H1 (cell line): ENCODE results near the gene CLEC16A. TPM values are rescaled to one million over a fixed set of nuclear protein-coding genes. Genes with fewer than 3 reads are reported as not detected.

Experiments used
- CBX5 ChIP-seq: fragments of 300-800, 300-1000 bp; sonication (generic); IDR thresholded peaks from 2 replicates; pipeline ENCODE4 v1.7.1; 2016; ENCODE audit warnings: antibody characterized with exemption, low read length, low read depth
- CBX8 ChIP-seq: fragments of 300-800, 300-1000 bp; sonication (generic); IDR thresholded peaks from 2 replicates; pipeline ENCODE4 v1.7.1; 2016; ENCODE audit warnings: low read depth, low read length, borderline replicate concordance
- CEBPB ChIP-seq: IDR thresholded peaks from 2 replicates; pipeline ENCODE4 v1.6.1; 2012; ENCODE audit warnings: low read depth, low read length
- NRF1 ChIP-seq: IDR thresholded peaks from 2 replicates; pipeline ENCODE4 v1.6.1; 2011; ENCODE audit warnings: mild to moderate bottlenecking, low read depth, low read length, improper control_type of control experiment
- POLR2A ChIP-seq, 2 experiments: IDR thresholded peaks; 1 replicate in 1 of 2; 2 replicates in 1 of 2; pipeline ENCODE4 v1.6.1; 2011; ENCODE audit warnings: low read depth in 2 of 2, low read length in 2 of 2, mild to moderate bottlenecking in 2 of 2; ENCODE audit errors: control extremely low read depth in 1 of 2
- SIN3A ChIP-seq, 2 experiments: IDR thresholded peaks in 1 of 2; conservative IDR thresholded peaks in 1 of 2; 2 replicates each; pipeline ENCODE4 v1.6.1; 2011 to 2012; ENCODE audit warnings: low read length in 2 of 2, improper control_type of control experiment in 1 of 2, low read depth in 1 of 2, mild to moderate bottlenecking in 1 of 2
- SIRT6 ChIP-seq: IDR thresholded peaks from one replicate; pipeline ENCODE4 v1.7.1; 2012; ENCODE audit warnings: low read length, inconsistent platforms
- polyA plus RNA-seq, 7 experiments: library from polyadenylated mRNA; depleted of rRNA in 3 of 7; stranded (reverse) in 5 of 7; unstranded in 2 of 7; fragments of >200 nt in 5 of 7; fragments of 200-250 nt in 2 of 7; gene quantifications; 1 replicate in 5 of 7; 2 replicates in 1 of 7; 4 replicates in 1 of 7; pipeline versions ENCODE4 v1.2.1 to v1.2.3, GENCODE V29; 2011 to 2013; ENCODE audit warnings: missing spikeins in 2 of 7, mixed read lengths in 2 of 7
- total RNA-seq: library from RNA; stranded (reverse); fragmentation: NEBNext Ultra II Directional; extraction: Animal tissue kit (Norgen Biotek cat#: 25700); gene quantifications from 2 replicates; pipeline ENCODE4 v1.2.1, GENCODE V29; 2021

CLEC16A gene
- total and polyA plus RNA-seq, 2 of the 8 experiments (the other 6 are each of a cell fraction or from before 2014, with no cell fraction given) = 7.6 to 19.3 TPM

- TF ChIP-seq SIRT6 (no peak), CBX8 (no peak), CBX5 (no peak), CEBPB (no peak), POLR2A (IDR thresholded peaks at IDR 0.05; ENCODE audit: control extremely low read depth in 1 of 2, low read depth in 2 of 2, low read length in 2 of 2) (no peak), NRF1 (no peak), SIN3A (conservative IDR thresholded peaks at IDR 0.05 in 1 of 2, IDR thresholded peaks at IDR 0.05 in 1 of 2; ENCODE audit: low read depth in 1 of 2, low read length in 2 of 2) (no peak)
Measured at GRCh38 chr16:11095935-11096334, 151.6 kb downstream of the CLEC16A start (continued).
